NK-92 (cell line): ENCODE results near the gene CHL1.

Experiments used
- DNase-seq: peaks from one replicate; lab custom pipeline; 2025; ENCODE audit not compliant: unreplicated experiment; lab: John Stamatoyannopoulos, UW

CHL1 gene

DNA sequence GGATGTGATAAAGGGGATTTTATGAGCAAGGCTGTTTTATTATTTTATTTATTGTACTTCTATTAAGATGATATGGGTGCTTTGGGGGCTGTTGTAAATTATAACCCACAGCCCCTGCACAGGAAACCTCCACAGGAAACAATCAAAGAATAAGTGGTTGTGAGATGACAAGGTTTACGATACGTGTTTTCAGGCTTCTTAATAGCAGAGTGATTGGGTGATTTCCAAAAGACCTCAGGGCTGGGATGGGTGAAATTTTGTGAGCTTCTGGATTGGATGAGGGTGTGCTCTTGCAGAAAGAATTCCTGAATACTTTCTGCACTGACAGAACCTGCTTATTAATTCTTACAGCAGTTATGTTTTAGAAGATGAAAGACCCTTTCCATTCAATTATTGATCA is 21.4 kb downstream of the CHL1 start:
- no peak for DNase-seq

DNA sequence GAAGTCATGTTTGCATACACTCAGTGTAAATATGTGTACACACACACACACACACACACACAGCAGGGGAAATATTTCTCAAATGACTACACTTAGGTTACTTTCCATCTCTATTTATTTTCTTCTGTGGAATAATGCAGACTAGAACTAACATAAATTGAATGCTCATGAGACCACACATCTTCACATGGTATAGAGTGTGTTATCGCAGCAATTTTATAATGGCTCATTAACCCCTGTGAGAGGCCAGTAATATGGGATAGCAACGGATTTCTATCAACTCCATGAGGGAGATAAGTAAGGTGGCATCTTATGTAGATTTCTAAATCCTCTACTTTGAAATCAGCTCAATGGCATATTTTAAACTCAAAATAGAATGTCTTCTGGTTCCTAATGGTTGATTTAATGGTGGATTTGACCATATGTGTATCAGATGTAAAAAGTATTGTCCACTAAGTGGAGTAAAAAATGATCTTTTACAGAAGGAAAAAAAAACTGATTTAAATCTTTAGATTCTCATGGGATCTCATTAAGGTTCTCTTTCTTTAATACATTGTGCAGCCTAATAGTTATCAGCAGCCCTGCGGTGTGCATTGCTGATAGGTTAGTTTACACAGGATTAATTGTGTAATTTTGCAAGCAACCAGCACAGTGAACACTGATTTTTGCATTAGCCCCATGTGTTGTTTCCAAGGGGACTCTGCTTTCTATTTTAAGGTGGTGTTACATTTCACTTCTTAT is 32.0 kb downstream of the CHL1 start:
- no peak for DNase-seq

DNA sequence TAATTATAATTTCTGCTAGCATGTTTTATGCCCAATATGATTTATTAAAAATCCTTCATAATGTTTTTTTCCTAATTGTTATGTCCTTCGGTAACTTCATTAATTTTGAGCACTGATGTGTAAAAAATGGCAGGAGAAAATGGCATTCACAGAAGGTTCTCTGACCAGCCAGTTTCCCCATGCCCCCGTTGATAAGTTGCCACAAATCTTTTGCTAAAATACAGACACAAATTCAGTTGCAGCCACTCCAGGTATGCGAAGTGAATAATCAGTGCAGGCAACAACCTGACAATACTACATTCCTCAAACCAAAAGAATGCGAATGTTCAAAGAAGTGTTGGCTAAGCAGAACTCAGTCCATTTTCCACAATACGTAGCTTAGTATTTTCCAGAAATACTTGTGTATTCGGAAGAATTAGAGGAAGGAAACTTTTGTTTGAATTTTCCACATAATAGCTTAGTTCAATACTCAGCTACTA is 32.7 kb downstream of the CHL1 start:
- no peak for DNase-seq

DNA sequence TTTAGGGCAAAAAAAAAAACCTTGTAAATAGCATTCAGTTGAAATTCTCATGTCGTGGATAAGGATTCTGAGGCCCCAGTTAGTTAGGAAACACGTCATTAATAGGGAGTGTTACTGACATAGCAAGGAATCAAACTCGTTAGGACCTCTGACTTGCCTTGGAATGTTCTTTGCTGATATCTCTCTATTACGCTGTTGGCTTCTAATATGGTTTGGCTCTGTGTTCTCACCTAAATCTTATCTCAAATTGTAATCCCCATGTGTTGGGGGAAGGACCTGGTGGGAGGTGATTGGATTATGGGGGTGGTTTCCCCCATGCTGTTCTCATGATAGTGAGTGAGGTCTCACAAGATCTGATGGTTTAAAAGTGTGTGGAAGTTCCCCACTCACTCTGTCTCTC is 40.3 kb downstream of the CHL1 start:
- no peak for DNase-seq

DNA sequence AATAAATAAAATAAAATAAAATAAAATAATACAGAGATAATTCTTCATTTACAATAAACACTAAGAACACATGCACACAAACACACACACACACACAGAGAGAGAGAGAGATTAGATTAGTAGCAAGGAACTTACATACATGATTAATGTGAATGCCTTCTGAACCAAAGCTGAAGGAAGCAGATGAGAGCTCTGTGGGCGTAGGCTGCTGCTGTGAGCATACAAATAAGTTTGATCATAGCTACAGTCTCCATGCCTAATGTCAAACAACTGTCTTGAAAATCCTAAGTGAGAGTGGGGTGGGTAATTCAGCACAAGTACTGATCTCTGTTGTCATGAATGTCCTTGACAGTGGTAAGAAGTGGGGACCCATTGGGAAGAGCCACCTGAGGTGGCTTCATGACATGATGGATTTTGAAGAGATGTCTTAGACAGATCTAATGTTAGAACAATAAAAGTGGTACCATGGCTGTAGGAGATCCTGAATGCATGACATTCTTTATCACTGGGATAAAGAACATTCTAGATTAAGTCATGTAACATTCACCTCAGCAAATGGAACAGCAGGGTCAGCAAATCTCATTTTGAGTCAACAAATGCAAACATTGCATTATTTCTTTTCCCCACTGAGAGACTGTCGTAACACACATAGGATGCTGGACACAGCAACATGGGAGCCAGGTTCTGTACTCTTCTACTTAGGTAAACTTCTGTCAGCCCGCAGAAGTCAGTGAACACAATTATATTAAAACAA is 46.2 kb downstream of the CHL1 start:
- no peak for DNase-seq

DNA sequence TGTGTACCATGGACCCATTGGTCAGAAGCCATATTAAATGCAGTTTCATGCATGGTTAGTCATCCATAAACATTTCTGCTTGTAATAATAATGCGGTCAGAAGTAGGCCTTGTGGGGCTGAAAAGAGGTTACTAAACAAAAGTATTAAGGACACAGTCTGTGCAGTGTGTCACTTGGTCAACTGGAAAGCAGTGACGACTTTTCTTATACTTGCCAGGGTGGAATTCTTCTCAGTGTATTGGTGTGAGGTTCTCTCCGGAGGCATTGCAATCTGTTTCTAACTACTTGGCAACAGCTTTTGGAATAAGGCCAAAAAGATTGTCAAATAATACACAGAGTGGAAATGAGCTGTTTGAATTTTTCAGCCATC is 46.8 kb downstream of the CHL1 start:
- DNase-seq, result no peak

DNA sequence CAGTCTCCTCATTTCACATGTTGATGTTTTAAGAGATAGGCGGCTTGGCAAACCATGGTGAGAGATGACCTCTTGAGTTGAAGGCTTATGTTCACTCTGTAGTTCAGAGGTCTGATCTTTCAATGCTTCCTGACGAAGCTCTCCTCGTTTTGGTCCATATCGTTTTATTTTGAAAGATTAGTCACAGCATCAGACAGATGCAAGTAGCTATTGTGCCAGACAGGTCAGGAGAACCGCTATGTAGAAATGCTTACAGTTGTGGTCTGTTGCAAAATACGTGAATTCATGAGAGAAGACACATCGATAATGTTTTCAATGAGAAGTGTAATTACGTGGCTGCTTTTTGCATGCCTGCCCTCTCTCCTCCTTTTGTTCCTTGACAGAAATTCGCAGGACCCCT is 47.5 kb downstream of the CHL1 start:
- DNase-seq, result no peak

DNA sequence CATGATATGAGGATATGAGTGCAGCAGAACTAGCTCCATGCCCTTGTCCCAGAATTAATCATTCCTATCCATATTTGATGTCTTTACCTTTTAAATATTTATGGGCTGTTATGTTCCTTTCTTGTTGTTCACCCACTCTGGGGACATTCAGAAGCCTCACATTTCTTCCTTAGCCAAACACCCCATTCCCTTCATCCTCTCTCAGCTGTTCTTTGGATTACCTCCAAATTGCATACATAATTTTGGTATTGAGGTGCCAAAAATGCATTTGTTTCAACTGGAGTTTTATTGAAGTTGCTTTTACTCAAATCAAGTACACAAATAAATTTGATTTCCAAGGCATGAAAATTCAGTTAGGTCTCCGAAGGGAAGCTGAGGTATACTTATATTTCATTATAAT is 51.4 kb downstream of the CHL1 start:
- no peak for DNase-seq

DNA sequence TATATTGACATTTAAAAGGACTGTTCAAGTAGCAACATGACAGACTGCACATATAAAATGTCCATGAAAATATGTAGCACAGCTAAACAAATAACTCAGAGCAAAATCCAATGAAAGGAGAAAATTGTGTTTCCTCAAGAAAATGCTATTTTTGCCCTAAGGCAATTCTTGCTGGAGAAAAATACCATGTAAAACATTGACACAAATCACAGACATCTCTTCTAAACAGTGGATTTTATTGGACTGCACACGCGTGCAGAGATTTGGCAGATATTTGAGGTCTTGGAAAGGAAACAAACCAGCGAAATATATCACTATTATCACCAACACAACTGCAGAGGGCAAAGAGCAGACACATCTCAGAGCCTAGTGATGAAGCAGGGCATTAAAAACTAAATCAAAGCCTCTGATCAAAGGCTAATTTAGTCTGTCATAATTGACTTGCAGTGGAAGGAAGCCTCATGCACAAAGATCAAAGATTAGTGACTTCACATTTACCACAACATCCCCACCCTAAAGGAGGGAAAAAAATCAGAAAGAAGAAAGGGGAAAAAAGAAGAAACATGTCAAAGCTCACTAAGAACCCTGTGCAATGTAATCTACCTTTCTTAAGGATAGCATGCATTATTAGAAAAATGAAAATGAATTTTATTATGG is 52.4 kb downstream of the CHL1 start:
- DNase-seq, result no peak

DNA sequence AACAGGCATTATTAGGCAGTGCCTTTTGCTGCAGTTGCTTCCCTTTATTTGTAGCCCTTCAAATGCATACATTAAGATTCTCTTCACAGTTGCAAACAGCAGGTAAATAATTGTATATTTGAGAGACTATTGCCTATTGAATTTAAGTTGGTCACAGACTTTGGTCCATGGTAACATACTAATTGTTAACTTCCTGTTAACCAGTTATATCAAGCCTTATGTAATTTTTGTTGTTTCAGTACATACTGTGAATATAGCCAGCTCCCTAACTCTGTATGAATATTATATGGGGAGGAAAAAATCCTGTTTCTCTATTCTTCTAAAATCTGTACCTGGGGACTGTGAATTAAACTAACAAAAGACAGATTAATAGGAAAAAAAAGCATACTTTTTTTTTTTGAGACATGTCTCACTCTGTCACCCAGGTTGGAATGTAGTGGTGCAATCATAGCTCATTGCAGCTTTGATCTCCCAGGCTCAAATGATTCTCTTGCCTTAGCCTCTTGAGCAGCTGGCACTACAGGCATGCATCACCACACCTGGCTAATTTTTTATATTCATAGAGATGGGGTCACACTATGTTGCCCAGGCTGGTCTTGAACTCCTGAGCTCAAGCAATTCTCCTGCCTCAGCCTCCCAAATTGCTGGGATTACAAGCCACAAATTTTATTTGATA is 53.2 kb downstream of the CHL1 start:
- no peak for DNase-seq

DNA sequence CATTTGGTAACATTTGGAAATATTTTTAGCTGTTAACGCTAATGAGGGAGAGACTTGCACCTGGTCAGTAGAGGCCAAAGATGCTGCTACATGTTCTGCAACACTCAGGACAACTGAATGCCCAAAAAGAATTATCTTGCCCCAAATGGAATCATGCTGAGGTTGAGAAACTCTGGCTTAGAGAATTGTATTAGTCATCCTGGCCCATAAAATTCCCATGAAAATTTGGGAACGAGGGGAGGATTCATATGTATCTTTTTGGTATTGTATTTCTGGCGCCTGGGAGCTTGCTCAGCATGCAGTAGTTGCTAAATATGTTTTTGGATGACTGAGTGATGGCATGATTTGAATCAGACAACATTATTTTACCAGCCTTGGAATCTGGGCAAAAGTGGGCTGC is 59.9 kb downstream of the CHL1 start:
- DNase-seq, result no peak

DNA sequence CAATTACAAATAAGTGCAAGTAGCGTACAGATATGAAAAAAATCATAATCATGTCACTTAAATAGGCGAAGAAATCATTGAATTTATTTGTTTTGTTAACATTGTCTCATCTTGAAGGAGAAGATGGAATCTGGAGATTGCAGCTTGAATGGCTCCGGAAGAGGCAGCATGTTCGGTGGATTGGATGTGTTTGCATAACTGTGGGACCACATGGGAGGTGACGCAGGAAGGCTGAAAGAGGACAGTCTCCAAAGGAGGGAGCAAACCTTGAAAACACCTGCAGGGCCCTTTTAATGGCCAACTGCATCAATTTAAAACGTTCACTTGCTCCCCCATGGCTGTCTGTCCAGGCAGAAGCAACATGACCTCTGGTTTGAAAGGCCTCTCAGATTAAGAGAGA is 61.3 kb downstream of the CHL1 start:
- DNase-seq, result no peak

DNA sequence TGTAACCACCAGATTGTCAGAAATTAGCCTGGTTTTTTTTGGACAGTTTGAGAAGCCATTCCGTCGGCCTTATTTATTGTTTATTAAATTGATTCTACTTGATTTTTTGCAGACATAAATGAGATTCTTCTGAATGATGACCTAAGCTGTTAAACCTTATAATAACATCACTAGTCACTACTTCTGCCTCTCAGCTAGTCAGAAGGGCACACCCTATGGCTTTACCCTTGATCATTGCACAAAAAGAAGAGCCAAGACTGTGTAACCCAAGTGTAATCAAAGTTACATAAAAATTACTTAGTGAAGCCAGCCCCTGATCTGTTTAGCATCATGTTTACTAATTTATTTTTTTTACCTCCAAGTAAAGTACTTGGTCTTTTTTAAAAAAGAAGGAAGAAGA is 64.3 kb downstream of the CHL1 start:
- no peak for DNase-seq

DNA sequence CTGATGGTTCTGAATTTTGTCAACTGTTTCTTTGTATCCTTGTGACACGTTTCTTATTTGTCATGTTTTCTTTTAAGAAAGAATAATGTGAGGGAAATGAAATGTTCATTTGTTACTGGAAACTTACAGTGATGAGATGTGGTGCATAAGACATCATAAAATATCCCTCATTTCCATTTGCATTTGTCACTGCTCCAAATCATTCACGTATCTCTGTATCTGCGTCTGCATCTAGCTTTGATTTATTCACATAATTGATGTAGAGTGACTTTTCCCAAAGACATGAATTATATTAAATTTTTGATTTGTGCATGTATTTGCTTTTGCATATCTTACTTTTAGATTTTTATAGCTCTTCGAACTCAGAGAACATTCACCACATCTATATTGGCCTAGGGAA is 66.8 kb downstream of the CHL1 start:
- DNase-seq, result no peak

DNA sequence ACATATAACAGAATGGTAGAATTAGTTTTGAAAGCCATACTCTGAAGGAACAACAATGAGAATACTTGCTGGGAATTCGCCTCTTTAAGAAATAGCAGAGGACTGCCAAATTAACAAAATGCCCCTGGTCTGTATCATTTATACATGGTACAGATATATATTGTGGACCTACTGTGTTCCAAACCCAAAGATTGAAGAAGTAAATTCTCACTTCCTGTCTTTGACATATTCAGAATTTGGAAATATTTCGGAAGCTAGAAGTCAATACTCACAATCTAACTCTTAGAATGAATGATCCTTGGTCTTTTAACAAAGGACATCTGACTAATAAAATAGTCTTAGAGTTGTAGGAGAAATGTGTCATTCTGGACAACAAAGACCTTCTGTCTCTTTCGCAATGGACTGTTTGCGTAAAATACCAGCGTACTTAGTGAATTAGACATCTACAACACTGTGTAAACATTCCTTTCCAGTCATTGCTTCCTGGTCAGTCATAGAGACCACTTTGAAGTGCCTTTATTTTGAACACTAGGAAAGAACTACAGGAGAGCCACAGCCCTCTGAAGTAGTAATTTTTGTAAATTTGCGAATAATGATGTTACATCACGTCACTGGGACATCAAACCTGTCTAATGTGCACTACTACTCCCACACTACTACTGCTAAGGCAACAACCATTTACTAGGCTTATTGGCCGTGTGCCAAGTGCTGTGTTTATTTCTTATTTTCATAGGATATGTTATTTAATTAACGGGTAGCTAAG is 68.0 kb downstream of the CHL1 start:
- DNase-seq, result no peak

DNA sequence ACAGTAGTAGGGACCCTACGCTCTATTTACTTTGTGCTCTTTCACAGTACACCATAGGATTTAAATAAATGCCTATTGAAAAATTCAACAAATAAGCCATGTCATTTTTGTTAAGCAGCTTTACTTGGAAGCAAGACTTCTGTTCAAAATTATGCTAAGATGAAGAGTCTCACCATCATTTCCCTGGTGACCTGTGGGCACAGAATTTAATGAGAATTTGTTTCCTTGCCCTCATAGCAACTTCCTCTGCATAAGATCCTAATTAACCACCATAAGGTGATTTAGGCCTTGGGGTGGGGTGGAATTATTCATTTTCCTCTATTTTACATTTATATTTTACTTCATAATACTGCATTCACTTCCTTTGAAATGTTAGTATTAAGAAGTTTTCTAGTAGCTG is 70.5 kb downstream of the CHL1 start:
- no peak for DNase-seq

DNA sequence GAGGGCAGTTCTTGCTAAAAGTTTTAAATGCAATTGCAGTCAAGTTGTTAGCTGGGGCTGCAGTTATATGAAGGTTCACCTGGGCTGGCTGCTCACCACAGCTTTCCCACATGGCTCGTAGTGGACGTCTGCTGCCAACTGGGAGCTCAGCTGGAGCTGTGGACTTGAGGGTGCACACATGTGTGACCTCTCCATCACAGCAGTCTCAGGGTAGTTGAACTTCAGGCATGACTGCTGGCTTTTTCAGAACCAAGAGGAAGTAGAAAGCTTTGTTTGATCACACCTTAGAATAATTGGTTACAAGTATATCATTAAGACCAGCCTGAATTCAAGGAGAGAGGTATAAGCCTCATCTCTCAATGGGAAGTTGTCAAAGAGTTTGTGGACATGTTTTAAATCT is 74.1 kb downstream of the CHL1 start:
- DNase-seq, result no peak

DNA sequence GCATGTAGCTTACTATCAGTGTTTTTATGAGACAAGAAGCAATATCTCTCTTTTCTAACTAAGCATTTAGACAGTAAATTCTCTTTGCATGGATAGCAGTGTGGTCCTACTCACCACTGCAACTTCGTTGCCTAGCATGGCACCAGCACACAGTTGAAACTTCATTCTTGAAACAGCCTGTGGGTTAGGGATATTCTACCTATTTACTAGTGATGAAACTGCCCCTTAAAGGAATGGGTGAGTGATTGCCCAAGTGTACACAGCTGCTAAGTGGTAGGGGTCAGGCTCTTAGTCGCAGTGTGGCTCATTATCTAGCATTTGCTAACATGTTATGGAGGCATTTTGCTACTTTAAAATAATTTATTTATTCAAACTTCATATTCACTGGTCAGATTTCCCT is 78.4 kb downstream of the CHL1 start:
- no peak for DNase-seq

DNA sequence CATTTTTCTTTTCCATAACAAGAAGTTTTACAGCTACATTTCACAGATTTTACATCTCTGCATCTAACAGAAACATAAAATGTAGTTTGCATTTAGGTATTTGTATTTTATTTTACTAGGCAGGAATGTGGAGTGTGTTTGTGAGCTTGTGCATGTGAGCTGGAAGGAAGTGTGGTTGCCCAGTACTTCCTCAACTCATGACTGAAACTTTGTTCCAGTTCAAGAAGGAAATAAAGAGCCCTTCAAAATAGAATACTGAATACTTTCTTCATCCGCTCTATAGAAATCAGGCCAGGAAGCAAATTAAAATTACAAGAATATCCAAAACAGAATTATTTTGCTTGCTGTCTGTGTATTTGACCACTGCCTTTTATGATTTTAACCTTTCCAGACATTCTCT is 81.3 kb downstream of the CHL1 start:
- DNase-seq, result no peak

DNA sequence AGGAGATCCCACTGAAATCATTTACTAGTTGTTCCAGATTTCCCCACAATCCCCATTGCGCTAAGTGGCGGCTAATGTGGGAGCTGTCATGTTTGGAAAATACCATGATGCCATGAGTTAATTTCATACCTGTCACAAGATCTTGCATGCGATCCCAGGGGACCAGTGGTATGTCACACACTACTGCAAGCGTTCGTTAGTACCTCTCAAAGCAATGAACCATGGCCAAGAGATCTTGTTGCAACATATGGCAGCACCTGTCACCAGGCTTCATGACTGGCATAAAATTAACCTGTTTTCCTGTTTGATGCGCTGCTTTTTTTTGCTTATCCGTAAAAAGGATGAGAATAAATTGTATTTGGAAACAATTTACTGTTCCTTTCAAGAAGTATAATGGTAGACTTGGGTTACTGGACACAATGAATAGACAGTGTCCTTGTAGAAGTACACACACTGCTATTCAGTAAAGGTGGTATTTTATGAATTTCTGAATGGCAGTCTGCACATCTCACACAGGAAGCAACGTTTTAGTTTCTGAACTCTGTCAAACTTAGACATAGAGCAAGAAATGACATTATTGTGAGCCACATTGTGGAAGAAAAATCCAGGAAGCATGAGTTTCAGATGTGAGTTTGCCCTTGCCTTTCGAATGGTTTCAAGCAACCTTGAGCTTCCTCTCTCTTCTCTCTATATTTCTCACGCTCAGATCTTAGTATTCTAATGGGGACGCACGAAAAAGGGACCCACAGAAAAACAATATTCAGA is 81.9 kb downstream of the CHL1 start:
- no peak for DNase-seq
